Measurements from ENCODE around the gene ADCYAP1. TPM values are rescaled to one million over a fixed set of nuclear protein-coding genes. Genes with fewer than 3 reads are reported as not detected.

The ADCYAP1 gene
- total RNA-seq, 1 donor = 0.72 TPM

GRCh38 chr18:923144-923866 lies 18.6 kb downstream of the ADCYAP1 start:
- no peak for TF ChIP-seq CTCF (IDR thresholded peaks at IDR 0.05; ENCODE audit: insufficient read depth, low read length)
- no peak for DNase-seq (ENCODE audit: low read depth)
- H3K4me3 ChIP-seq (ENCODE audit: low read depth, low read length) = no peak overlapping the region

GRCh38 chr18:924987-925386 lies 20.3 kb downstream of the ADCYAP1 start:
- no peak for TF ChIP-seq CTCF (IDR thresholded peaks at IDR 0.05; ENCODE audit: insufficient read depth, low read length)
- DNase-seq (ENCODE audit: low read depth) = no peak
- no peak overlapping the region for H3K4me3 ChIP-seq (ENCODE audit: low read depth, low read length)

GRCh38 chr18:926946-927345 lies 22.3 kb downstream of the ADCYAP1 start:
- DNase-seq (ENCODE audit: low read depth) = no peak
- no peak for TF ChIP-seq CTCF (IDR thresholded peaks at IDR 0.05; ENCODE audit: insufficient read depth, low read length)
- H3K4me3 ChIP-seq (ENCODE audit: low read depth, low read length) = no peak overlapping the region

GRCh38 chr18:933082-933481 lies 28.4 kb downstream of the ADCYAP1 start:
- TF ChIP-seq CTCF (IDR thresholded peaks at IDR 0.05; ENCODE audit: insufficient read depth, low read length) = no peak
- H3K4me3 ChIP-seq (ENCODE audit: low read depth, low read length) = no peak overlapping the region
- DNase-seq (ENCODE audit: low read depth) = no peak

GRCh38 chr18:934518-935133 lies 30.0 kb downstream of the ADCYAP1 start:
- no peak for TF ChIP-seq CTCF (IDR thresholded peaks at IDR 0.05; ENCODE audit: insufficient read depth, low read length)
- H3K4me3 ChIP-seq (ENCODE audit: low read depth, low read length) = no peak overlapping the region
- no peak for DNase-seq (ENCODE audit: low read depth)

GRCh38 chr18:936941-937340 lies 32.3 kb downstream of the ADCYAP1 start:
- no peak overlapping the region for H3K4me3 ChIP-seq (ENCODE audit: low read depth, low read length)
- DNase-seq (ENCODE audit: low read depth) = no peak
- TF ChIP-seq CTCF (IDR thresholded peaks at IDR 0.05; ENCODE audit: insufficient read depth, low read length) = no peak
